ENCODE measurements around the gene ACP3.

The ACP3 gene

GRCh38 chr3:132407025-132407424, 89.8 kb downstream of the ACP3 start:
- DNase-seq (ENCODE audit: low spot score) = no peak

All from AG08395 (cell line).